Esophagus squamous epithelium (tissue), 5 donors: Measurements from ENCODE around the gene ZNF550. TPM values are rescaled to one million over a fixed set of nuclear protein-coding genes. Genes with fewer than 3 reads are reported as not detected.
"Not testable (repeated sequence)": the region's sequence is repeated elsewhere in the genome, so short reads cannot be mapped to it uniquely, and the experiment has no call there.

Experiments used
- DNase-seq: peaks from one replicate; lab custom pipeline; 2025; lab: John Stamatoyannopoulos, UW
- H3K27ac ChIP-seq, 4 donors: fragments of 200-600 bp; sonication (generic); one replicate each; pipeline ENCODE4 v1.5.1; 2016 to 2019; ENCODE audit warnings: mild to moderate bottlenecking in 1 of 4
- H3K27me3 ChIP-seq, 4 donors: fragments of 200-600 bp; sonication (generic); 1 replicate in 3 of 4; 2 replicates in 1 of 4; pipeline versions ENCODE4 v1.5.1 to v1.6.0; 2017 to 2021; ENCODE audit warnings: antibody characterized with exemption in 1 of 4
- H3K36me3 ChIP-seq, 3 donors: fragments of 200-600 bp; sonication (generic); one replicate each; pipeline ENCODE4 v1.5.1; 2016 to 2019
- H3K4me1 ChIP-seq, 3 donors: fragments of 200-600 bp; sonication (generic); one replicate each; pipeline ENCODE4 v1.5.1; 2017 to 2019
- H3K4me3 ChIP-seq, 4 donors: fragments of 200-600 bp; sonication (generic); 1 replicate in 3 of 4; 2 replicates in 1 of 4; pipeline ENCODE4 v1.5.1; 2016 to 2019; ENCODE audit warnings: mild to moderate bottlenecking in 2 of 4, moderate library complexity in 1 of 4
- H3K9me3 ChIP-seq, 3 donors: fragments of 200-600 bp; sonication (generic); one replicate each; pipeline ENCODE4 v1.5.1; 2016 to 2019
- POLR2A ChIP-seq, 4 donors: fragments of 450-650 bp; IDR thresholded peaks; one replicate each; pipeline ENCODE4 v1.6.1; 2017; ENCODE audit warnings: antibody characterized with exemption in 4 of 4, mild to moderate bottlenecking in 4 of 4, moderate library complexity in 3 of 4
- WGBS, 2 donors: methylation state at CpG; one replicate each; pipeline ENCODE4 v1.1.5; 2018; 5-methylcytosine and 5-hydroxymethylcytosine counted together
- intact Hi-C: fragments of 100-400 bp; cut with DNase I; formaldehyde crosslinking; loops from one replicate; pipeline ENCODE4 v1.15.0; 2022
- total RNA-seq, 4 donors: library from RNA; depleted of rRNA; stranded (reverse); fragments of >200 nt; gene quantifications; one replicate each; pipeline ENCODE4 v1.1.0, GENCODE V29; 2016
- TF ChIP-seq, protein P1 (sequence below), 6 experiments: fragments of 450-650 bp in 4 of 6; fragments of 200-600 bp in 2 of 6; sonication (generic) in 2 of 6; IDR thresholded peaks; one replicate each; pipeline ENCODE4 v1.5.1; 2016 to 2019; ENCODE audit warnings: antibody characterized with exemption in 6 of 6, mild to moderate bottlenecking in 4 of 6, moderate library complexity in 4 of 6
- donor health status: DM: yes; HTN: yes; CAD: no.

Gene ZNF550
- total RNA-seq, 4 donors from 2014 or later: 2.2 to 7.6 (median 3.1) TPM

DNA sequence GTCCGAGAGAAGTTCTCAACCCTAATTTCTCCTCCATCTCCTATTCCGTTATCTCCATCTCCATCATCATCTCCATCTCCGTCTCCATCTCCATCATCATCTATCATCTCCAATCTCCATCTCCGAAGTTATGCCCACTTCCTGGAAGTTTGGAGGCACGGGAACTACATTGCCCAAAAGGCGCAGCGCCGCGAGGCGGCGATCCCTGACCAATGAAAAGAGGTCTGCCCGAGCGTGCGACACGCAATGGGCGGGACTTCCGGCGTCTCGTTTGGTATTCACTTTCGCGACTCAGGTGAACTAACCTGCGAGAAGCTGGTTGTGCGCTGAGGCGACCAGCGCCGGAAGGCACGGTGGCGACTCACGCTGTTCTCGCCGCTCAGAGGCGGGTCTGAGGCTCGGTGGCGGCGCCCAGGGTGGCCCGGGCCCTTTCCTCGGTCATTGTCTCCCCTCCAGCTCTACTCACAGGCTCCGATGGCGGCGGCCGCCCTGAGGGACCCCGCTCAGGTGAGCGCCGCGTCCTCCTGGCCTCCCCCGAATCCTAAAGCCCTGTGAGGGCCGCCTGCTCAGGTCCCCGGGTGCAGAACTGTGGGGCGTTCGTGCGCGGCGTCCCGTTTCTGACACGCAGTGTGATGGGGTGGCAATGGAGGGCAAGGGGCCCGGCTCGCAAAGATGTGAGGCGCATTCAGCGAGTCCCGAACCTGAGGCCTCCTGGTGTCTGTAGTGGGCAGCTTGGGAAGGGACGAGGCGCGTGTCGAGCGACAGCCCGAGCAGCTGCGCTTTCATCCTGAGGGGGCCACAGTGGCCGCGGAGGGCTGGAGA, 72.0 kb downstream of the ZNF550 start, which contains the start of gene ZNF419:
Gene ZNF419 (plus strand): TSS at position 274 of the 822 bp plus-strand sequence. CDS start 201 bp downstream, at position 475.
- 8 to 10% methylated on average over 3 to 4 of the region's 69 CpGs for WGBS, 2 donors
- H3K27ac ChIP-seq: peak within 1 kb of the TSS; percentile 79 to 91 (median 88)

More for the DNA sequence above, 72.0 kb downstream of the ZNF550 start, which contains the start of gene ZNF419:
- intact Hi-C loops, H3K4me1 ChIP-seq, H3K27me3 ChIP-seq: not testable (repeated sequence)
- peak in 2 of 4 donors; percentile 57 to 61 for TF ChIP-seq POLR2A (IDR thresholded peaks at IDR 0.05)
- TF ChIP-seq, protein P1, sequence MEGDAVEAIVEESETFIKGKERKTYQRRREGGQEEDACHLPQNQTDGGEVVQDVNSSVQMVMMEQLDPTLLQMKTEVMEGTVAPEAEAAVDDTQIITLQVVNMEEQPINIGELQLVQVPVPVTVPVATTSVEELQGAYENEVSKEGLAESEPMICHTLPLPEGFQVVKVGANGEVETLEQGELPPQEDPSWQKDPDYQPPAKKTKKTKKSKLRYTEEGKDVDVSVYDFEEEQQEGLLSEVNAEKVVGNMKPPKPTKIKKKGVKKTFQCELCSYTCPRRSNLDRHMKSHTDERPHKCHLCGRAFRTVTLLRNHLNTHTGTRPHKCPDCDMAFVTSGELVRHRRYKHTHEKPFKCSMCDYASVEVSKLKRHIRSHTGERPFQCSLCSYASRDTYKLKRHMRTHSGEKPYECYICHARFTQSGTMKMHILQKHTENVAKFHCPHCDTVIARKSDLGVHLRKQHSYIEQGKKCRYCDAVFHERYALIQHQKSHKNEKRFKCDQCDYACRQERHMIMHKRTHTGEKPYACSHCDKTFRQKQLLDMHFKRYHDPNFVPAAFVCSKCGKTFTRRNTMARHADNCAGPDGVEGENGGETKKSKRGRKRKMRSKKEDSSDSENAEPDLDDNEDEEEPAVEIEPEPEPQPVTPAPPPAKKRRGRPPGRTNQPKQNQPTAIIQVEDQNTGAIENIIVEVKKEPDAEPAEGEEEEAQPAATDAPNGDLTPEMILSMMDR (IDR thresholded peaks at IDR 0.05): peak in 1 of 6 experiments; percentile 13
- Histone ChIP-seq H3K4me3 (peak within 1 kb of the TSS; percentile 58 to 99 (median 86)), H3K36me3 (peaks cover 4 to 33% (median 16%) of the 10 kb centered on the region in 3 donors), H3K9me3 (peaks cover 0 to 25% (median 0%) of the 10 kb centered on the region in 3 donors)
- peak; percentile 49 for DNase-seq

Other genes with a start within 250 kb of the ZNF550 start
- 10 to 100 TPM in 1 of 4 donors, 1 to 10 TPM in 3; 4.7 to 10.1 (median 8.4) TPM for gene ZNF543, start 239.4 kb downstream of the ZNF550 start, total RNA-seq
- 1 to 10 TPM; 3.3 to 9.0 (median 5.7) TPM for gene ZNF304, start 208.6 kb downstream of the ZNF550 start, total RNA-seq
- 10 to 100 TPM; 14.7 to 24.6 (median 17.9) TPM for gene TRAPPC2B, start 196.3 kb downstream of the ZNF550 start, total RNA-seq
- 1 to 10 TPM; 1.1 to 6.7 (median 3.1) TPM for gene ZNF547, start 196.3 kb downstream of the ZNF550 start, total RNA-seq
- 10 to 100 TPM in 2 of 4 donors, 1 to 10 TPM in 2; 7.7 to 26.9 (median 11.2) TPM for gene ZNF548, start 170.0 kb downstream of the ZNF550 start, total RNA-seq
- gene ZNF17, start 148.7 kb downstream of the ZNF550 start, total RNA-seq: 10 to 100 TPM in 1 of 4 donors, 1 to 10 TPM in 3; 4.4 to 12.6 (median 6.2) TPM
- gene ZNF749, start 124.5 kb downstream of the ZNF550 start, total RNA-seq: 10 to 100 TPM in 1 of 4 donors, 1 to 10 TPM in 3; 6.9 to 11.1 (median 8.4) TPM
- gene VN1R1, start 102.7 kb downstream of the ZNF550 start, total RNA-seq: 1 to 10 TPM in 1 of 4 donors, under 1 TPM in 1, not detected in 2; 0.40 to 1.1 TPM
- 10 to 100 TPM in 1 of 4 donors, 1 to 10 TPM in 3; 3.3 to 10.9 (median 6.3) TPM for gene ZNF772, start 82.3 kb downstream of the ZNF550 start, total RNA-seq
- gene ZNF419, start 72.1 kb downstream of the ZNF550 start, total RNA-seq: 1 to 10 TPM in 3 of 4 donors, under 1 TPM in 1; 0.87 to 8.0 (median 3.3) TPM
- 10 to 100 TPM in 1 of 4 donors, 1 to 10 TPM in 3; 1.9 to 14.5 (median 5.8) TPM for gene ZNF773, start 59.9 kb downstream of the ZNF550 start, total RNA-seq
- 1 to 10 TPM; 1.3 to 4.8 (median 2.3) TPM for gene ZNF549, start 32.5 kb downstream of the ZNF550 start, total RNA-seq
- 1 to 10 TPM; 1.6 to 6.5 (median 3.9) TPM for gene ZNF416, start 19.0 kb upstream of the ZNF550 start, total RNA-seq
- gene ZIK1, start 24.3 kb upstream of the ZNF550 start, total RNA-seq: 1 to 10 TPM in 3 of 4 donors, under 1 TPM in 1; 0.38 to 4.6 (median 3.1) TPM
- 1 to 10 TPM in 3 of 4 donors, under 1 TPM in 1; 0.70 to 3.9 (median 1.8) TPM for gene ZNF530, start 40.0 kb upstream of the ZNF550 start, total RNA-seq
- gene ZNF134, start 54.4 kb upstream of the ZNF550 start, total RNA-seq: 10 to 100 TPM in 2 of 4 donors, 1 to 10 TPM in 2; 7.5 to 14.9 (median 10.4) TPM
- 1 to 10 TPM; 2.9 to 7.7 (median 5.9) TPM for gene ZNF211, start 73.3 kb upstream of the ZNF550 start, total RNA-seq
- not detected for gene ZSCAN4, start 109.1 kb upstream of the ZNF550 start, total RNA-seq
- gene ZNF551, start 122.1 kb upstream of the ZNF550 start, total RNA-seq: 10 to 100 TPM in 1 of 4 donors, 1 to 10 TPM in 3; 2.3 to 14.5 (median 5.8) TPM
- gene ZNF154, start 149.3 kb upstream of the ZNF550 start, total RNA-seq: 1 to 10 TPM in 2 of 4 donors, under 1 TPM in 2; 0.15 to 2.5 (median 0.94) TPM
- 1 to 10 TPM; 1.3 to 4.2 (median 1.5) TPM for gene ZNF671, start 167.8 kb upstream of the ZNF550 start, total RNA-seq
- 10 to 100 TPM in 1 of 4 donors, 1 to 10 TPM in 3; 7.9 to 11.6 (median 8.7) TPM for gene ZNF776, start 187.0 kb upstream of the ZNF550 start, total RNA-seq
- 10 to 100 TPM in 3 of 4 donors, 1 to 10 TPM in 1; 8.1 to 30.5 (median 22.0) TPM for gene ZNF586, start 209.8 kb upstream of the ZNF550 start, total RNA-seq